Activated B cell treated with CpG ODN at 0.5 μM for 24 hours (primary cell): ENCODE results near the gene NEK2. TPM values are rescaled to one million over a fixed set of nuclear protein-coding genes. Genes with fewer than 3 reads are reported as not detected.
A peak's percentile ranks its signal among the peaks of the same experiment; 100 is the strongest.
"Not testable (repeated sequence)": the region's sequence is repeated elsewhere in the genome, so short reads cannot be mapped to it uniquely, and the experiment has no call there.

Experiments used
- ATAC-seq: fragments of 200-7000 bp; cut with Tn5 transposase; one replicate; pipeline ENCODE4 v1.10.0; 2021; ENCODE audit warnings: low read depth, mild to moderate bottlenecking, moderate library complexity
- CTCF ChIA-PET: fragments of 350-600 bp; sonication (Branson Sonifier 250); formaldehyde crosslinking; loops from one replicate; lab custom pipeline; 2021; ENCODE audit warnings: antibody characterized with exemption; lab: Charles Lee
- POLR2A ChIA-PET: fragments of 350-600 bp; sonication (Branson Sonifier 250); formaldehyde crosslinking; loops from one replicate; lab custom pipeline; 2021; ENCODE audit warnings: antibody characterized with exemption; lab: Charles Lee
- DNase-seq: peaks from one replicate; pipeline ENCODE4 v3.0.0; 2022
- H3K27ac Mint-ChIP-seq: one replicate; pipeline ENCODE4 v1.8.0; 2020; ENCODE audit warnings: mixed read lengths
- H3K27me3 Mint-ChIP-seq: one replicate; pipeline ENCODE4 v1.8.0; 2021; ENCODE audit warnings: mixed read lengths
- H3K36me3 Mint-ChIP-seq: one replicate; pipeline ENCODE4 v1.8.0; 2021; ENCODE audit warnings: low read depth, mixed read lengths
- H3K4me1 Mint-ChIP-seq: one replicate; pipeline ENCODE4 v1.8.0; 2021; ENCODE audit warnings: mixed read lengths
- H3K4me3 Mint-ChIP-seq: one replicate; pipeline ENCODE4 v1.8.0; 2020; ENCODE audit warnings: mild to moderate bottlenecking, mixed read lengths
- H3K9me3 Mint-ChIP-seq: one replicate; pipeline ENCODE4 v1.8.0; 2020; ENCODE audit warnings: mixed read lengths
- intact Hi-C: fragments of 100-400 bp; cut with micrococcal nuclease; formaldehyde crosslinking; loops from one replicate; pipeline ENCODE4 v1.15.1; 2024
- total RNA-seq: library from RNA; stranded (reverse); gene quantifications from 2 replicates; pipeline ENCODE4 v1.2.3, GENCODE V29; 2022
- TF ChIP-seq, protein P1 (sequence below): fragments of 200-600 bp; IDR thresholded peaks from one replicate; pipeline ENCODE4 v1.8.0; 2022; ENCODE audit warnings: antibody characterized with exemption, mild to moderate bottlenecking

NEK2 gene
- total RNA-seq, 1 donor from 2014 or later, result 0.35 TPM

DNA sequence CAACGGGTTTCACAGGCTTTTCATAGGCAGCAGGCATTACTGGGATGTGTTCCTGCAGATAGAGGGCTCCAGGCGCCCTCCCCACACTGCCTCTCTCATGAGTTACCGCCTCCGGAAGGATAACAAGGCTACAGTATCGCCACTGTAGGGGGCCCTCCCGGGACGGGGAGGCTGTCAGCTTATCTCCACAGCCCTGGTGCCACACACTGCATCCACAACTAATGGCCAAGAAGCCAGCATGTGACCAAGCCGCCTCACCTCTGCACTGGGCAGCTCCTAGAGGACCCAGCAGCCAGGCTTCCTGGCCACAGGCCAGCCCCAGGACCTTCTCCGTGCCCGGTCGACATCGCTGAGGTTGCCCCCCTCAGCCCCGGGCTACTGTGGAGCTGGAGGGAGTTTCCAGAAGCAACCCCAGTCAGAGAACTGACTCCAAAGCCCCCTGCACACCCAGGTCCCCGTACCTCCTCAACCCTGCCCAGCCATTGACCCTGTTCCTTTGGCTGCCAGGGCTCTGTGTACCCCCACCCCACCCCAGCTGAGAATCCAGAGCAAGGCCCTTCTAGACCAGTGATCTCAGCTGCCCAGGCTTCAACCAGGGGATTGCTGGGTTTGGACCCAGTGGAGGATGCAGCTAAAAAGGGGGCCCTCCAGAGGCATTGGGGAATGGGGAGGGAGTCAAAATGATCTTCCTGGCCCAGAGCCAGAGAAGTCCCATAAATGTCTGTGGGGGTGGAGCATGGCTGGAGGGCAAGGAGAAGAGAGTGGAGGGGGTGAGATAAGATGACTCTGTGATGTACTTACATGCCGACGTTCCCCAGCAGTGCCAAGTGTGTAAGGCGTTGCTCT is 45.0 kb downstream of the NEK2 start:
- Mint-ChIP-seq H3K4me1 (no peaks in the 10 kb centered on the region), H3K4me3 (no peak overlapping the region), H3K36me3 (no peaks in the 10 kb centered on the region), H3K27me3 (peaks cover 13% of the 10 kb centered on the region), H3K27ac (no peak overlapping the region), H3K9me3 (no peaks in the 10 kb centered on the region)
- POLR2A ChIA-PET, result interaction anchor here (0.5 kb wide), 1 partner anchor 47 kb away, joined by 3 read pairs; no protein-coding TSS in a partner anchor
- no peak for ATAC-seq
- DNase-seq, result no peak
- TF ChIP-seq, protein P1, sequence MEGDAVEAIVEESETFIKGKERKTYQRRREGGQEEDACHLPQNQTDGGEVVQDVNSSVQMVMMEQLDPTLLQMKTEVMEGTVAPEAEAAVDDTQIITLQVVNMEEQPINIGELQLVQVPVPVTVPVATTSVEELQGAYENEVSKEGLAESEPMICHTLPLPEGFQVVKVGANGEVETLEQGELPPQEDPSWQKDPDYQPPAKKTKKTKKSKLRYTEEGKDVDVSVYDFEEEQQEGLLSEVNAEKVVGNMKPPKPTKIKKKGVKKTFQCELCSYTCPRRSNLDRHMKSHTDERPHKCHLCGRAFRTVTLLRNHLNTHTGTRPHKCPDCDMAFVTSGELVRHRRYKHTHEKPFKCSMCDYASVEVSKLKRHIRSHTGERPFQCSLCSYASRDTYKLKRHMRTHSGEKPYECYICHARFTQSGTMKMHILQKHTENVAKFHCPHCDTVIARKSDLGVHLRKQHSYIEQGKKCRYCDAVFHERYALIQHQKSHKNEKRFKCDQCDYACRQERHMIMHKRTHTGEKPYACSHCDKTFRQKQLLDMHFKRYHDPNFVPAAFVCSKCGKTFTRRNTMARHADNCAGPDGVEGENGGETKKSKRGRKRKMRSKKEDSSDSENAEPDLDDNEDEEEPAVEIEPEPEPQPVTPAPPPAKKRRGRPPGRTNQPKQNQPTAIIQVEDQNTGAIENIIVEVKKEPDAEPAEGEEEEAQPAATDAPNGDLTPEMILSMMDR, result no peak
- CTCF ChIA-PET, result no interaction called here
- intact Hi-C loops, result no loop called here

DNA sequence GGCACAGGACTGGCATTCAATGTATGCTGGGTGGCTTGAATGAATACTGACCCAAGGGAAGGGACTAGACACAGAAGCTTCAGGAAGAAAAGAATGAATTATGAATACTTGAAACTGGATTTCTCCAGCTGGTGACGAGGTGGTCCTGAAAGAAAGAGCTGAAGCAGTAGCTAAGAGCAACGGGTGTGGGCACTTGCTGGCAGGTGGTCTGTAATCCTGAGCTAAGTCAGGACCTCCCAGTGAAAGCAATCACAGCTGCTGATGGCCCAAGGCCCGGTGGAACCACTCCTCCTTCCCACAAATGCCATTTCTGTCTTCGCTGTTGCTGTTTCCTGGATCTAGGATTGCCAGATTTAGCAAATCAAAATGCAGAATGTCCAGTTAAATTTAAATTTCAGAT is 47.0 kb downstream of the NEK2 start:
- CTCF ChIA-PET, result interaction anchor here (1.4 kb wide), 1 partner anchor 27 kb away, joined by 4 read pairs; no protein-coding TSS in a partner anchor
- H3K27ac Mint-ChIP-seq, result no peak overlapping the region

DNA sequence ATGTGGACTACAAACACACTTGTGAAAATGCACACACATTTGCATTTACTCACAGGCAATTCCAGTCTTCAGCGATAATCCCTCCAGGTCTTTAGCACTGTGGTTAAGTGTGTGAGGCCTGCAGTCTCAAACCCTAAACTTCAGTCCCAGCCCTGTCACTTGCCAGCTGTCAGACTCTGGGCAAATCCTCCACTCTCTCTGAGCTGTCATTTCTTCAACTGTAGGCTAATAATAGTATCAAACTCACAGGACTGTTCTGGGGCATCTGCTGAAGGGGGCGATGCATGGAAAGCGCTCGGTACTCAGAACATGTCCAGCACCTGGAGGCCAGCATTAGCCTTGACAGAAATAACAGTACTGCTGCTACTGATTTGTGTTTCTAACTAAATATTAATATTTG is 48.2 kb downstream of the NEK2 start:
- H3K27ac Mint-ChIP-seq, result no peak overlapping the region
- no peaks in the 10 kb centered on the region for H3K9me3 Mint-ChIP-seq
- no peak overlapping the region for H3K4me3 Mint-ChIP-seq
- H3K27me3 Mint-ChIP-seq, result peaks cover 12% of the 10 kb centered on the region
- H3K36me3 Mint-ChIP-seq, result no peaks in the 10 kb centered on the region
- no peak for DNase-seq
- intact Hi-C loops, result no loop called here
- POLR2A ChIA-PET, result no interaction called here
- no peak for ATAC-seq
- TF ChIP-seq, protein P1, result no peak
- CTCF ChIA-PET, result no interaction called here
- H3K4me1 Mint-ChIP-seq, result no peaks in the 10 kb centered on the region

More for the DNA sequence above, 47.0 kb downstream of the NEK2 start:
- intact Hi-C loops, result no loop called here
- Mint-ChIP-seq H3K9me3 (no peaks in the 10 kb centered on the region), H3K36me3 (no peaks in the 10 kb centered on the region), H3K27me3 (peaks cover 11% of the 10 kb centered on the region), H3K4me1 (no peaks in the 10 kb centered on the region), H3K4me3 (no peak overlapping the region)
- POLR2A ChIA-PET, result no interaction called here
- no peak for DNase-seq
- TF ChIP-seq, protein P1, result no peak
- ATAC-seq, result no peak

DNA sequence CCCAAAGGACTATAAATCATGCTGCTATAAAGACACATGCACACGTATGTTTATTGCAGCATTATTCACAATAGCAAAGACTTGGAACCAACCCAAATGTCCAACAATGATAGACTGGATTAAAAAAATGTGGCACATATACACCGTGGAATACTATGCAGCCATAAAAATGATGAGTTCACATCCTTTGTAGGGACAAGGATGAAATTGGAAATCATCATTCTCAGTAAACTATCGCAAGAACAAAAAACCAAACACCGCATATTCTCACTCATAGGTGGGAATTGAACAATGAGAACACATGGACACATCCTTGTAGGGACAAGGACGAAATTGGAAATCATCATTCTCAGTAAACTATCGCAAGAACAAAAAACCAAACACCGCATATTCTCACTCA is 49.6 kb downstream of the NEK2 start:
- DNase-seq, POLR2A ChIA-PET, H3K36me3 Mint-ChIP-seq, H3K27me3 Mint-ChIP-seq, H3K4me3 Mint-ChIP-seq, H3K4me1 Mint-ChIP-seq, H3K27ac Mint-ChIP-seq, CTCF ChIA-PET, ATAC-seq, H3K9me3 Mint-ChIP-seq: not testable (repeated sequence)
- intact Hi-C loops, result loop anchor here (1.0 kb wide), 1 partner anchor 49 kb away; no protein-coding TSS in a partner anchor

DNA sequence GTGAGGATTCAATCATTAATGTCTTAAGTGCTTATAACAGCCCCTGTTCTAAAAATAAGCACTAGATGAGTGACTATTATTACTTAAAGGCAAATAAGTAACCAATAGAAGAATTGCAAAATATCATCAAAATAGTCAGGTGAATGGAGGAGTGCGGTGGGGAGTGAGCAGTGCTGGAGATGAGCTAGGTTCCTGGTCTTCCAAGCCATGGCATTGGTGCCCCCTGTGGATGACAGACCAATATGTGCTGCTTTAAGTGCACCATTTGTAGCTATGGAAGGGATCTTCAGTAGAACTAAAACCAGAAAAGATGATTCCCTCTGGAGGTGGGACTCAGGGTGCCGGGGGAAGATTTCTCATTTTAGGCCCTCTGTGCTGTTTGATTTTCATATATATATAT is 50.4 kb downstream of the NEK2 start:
- TF ChIP-seq, protein P1, result no peak
- intact Hi-C loops, result loop anchor here (1.0 kb wide), 1 partner anchor 48 kb away; no protein-coding TSS in a partner anchor
- CTCF ChIA-PET, result interaction anchor here (0.6 to 1.1 kb wide), 5 partner anchors 18 to 302 kb away, joined by 3 to 5 read pairs (median 4); partner anchors contain the start of gene SLC30A1

More for the DNA sequence above, 50.4 kb downstream of the NEK2 start:
- Mint-ChIP-seq H3K4me1 (no peaks in the 10 kb centered on the region), H3K27me3 (peaks cover 6% of the 10 kb centered on the region), H3K27ac (no peak overlapping the region), H3K9me3 (no peaks in the 10 kb centered on the region), H3K36me3 (no peaks in the 10 kb centered on the region), H3K4me3 (no peak overlapping the region)
- POLR2A ChIA-PET, result interaction anchor here (0.7 to 1.1 kb wide), 3 partner anchors 19 to 306 kb away, joined by 3 to 4 read pairs (median 4); partner anchors contain the start of gene SLC30A1
- ATAC-seq, result peak; percentile 68
- no peak for DNase-seq
